H1 (cell line): Measurements from ENCODE around the gene DNAJC2. TPM values are rescaled to one million over a fixed set of nuclear protein-coding genes. Genes with fewer than 3 reads are reported as not detected.

Experiments
- CTBP2 ChIP-seq: IDR thresholded peaks from 2 replicates; pipeline ENCODE4 v1.7.0; 2011; ENCODE audit warnings: borderline replicate concordance, mild to moderate bottlenecking, moderate library complexity, mixed read lengths, low read length; ENCODE audit not compliant: insufficient read depth, insufficient read length
- KDM1A ChIP-seq: fragments of 200-600, 300-600 bp; sonication (generic); IDR thresholded peaks from 2 replicates; pipeline ENCODE4 v1.7.1; 2016; ENCODE audit warnings: mild to moderate bottlenecking, low read length, borderline replicate concordance
- polyA plus RNA-seq, 7 experiments: library from polyadenylated mRNA; depleted of rRNA in 3 of 7; stranded (reverse) in 5 of 7; unstranded in 2 of 7; fragments of >200 nt in 5 of 7; fragments of 200-250 nt in 2 of 7; gene quantifications; 1 replicate in 5 of 7; 2 replicates in 1 of 7; 4 replicates in 1 of 7; pipeline versions ENCODE4 v1.2.1 to v1.2.3, GENCODE V29; 2011 to 2013; ENCODE audit warnings: missing spikeins in 2 of 7, mixed read lengths in 2 of 7
- total RNA-seq: library from RNA; stranded (reverse); fragmentation: NEBNext Ultra II Directional; extraction: Animal tissue kit (Norgen Biotek cat#: 25700); gene quantifications from 2 replicates; pipeline ENCODE4 v1.2.1, GENCODE V29; 2021
- TF ChIP-seq, protein P1 (sequence below): fragments of 300-600 bp; sonication (generic); IDR thresholded peaks from 2 replicates; pipeline ENCODE4 v1.7.1; 2012; ENCODE audit warnings: low read length, moderate library complexity, mild to moderate bottlenecking, inconsistent platforms; ENCODE audit not compliant: insufficient replicate concordance

The DNAJC2 gene
- total and polyA plus RNA-seq, 2 of the 8 experiments (the other 6 are each of a cell fraction or from before 2014, with no cell fraction given), result 9.8 to 42.2 TPM

DNA sequence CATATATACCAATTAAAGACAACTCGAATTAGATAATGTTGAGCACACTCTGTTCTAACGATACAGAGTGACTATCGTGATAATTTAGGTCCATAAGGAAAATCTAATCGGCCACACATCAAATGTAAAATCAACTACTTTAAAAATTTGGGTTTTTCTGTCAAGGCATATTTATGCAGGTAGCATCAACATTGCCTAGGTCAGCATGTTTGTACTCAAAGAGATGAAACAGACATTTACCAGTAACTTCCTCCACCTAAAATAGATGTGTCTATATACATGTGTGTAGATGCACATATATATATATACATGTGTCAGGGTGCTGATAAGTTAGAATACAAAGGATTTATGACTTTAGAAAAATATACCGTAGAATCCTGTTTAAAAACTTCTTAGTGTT is 24.9 kb upstream of the DNAJC2 start (continued):
- TF ChIP-seq, protein P1, sequence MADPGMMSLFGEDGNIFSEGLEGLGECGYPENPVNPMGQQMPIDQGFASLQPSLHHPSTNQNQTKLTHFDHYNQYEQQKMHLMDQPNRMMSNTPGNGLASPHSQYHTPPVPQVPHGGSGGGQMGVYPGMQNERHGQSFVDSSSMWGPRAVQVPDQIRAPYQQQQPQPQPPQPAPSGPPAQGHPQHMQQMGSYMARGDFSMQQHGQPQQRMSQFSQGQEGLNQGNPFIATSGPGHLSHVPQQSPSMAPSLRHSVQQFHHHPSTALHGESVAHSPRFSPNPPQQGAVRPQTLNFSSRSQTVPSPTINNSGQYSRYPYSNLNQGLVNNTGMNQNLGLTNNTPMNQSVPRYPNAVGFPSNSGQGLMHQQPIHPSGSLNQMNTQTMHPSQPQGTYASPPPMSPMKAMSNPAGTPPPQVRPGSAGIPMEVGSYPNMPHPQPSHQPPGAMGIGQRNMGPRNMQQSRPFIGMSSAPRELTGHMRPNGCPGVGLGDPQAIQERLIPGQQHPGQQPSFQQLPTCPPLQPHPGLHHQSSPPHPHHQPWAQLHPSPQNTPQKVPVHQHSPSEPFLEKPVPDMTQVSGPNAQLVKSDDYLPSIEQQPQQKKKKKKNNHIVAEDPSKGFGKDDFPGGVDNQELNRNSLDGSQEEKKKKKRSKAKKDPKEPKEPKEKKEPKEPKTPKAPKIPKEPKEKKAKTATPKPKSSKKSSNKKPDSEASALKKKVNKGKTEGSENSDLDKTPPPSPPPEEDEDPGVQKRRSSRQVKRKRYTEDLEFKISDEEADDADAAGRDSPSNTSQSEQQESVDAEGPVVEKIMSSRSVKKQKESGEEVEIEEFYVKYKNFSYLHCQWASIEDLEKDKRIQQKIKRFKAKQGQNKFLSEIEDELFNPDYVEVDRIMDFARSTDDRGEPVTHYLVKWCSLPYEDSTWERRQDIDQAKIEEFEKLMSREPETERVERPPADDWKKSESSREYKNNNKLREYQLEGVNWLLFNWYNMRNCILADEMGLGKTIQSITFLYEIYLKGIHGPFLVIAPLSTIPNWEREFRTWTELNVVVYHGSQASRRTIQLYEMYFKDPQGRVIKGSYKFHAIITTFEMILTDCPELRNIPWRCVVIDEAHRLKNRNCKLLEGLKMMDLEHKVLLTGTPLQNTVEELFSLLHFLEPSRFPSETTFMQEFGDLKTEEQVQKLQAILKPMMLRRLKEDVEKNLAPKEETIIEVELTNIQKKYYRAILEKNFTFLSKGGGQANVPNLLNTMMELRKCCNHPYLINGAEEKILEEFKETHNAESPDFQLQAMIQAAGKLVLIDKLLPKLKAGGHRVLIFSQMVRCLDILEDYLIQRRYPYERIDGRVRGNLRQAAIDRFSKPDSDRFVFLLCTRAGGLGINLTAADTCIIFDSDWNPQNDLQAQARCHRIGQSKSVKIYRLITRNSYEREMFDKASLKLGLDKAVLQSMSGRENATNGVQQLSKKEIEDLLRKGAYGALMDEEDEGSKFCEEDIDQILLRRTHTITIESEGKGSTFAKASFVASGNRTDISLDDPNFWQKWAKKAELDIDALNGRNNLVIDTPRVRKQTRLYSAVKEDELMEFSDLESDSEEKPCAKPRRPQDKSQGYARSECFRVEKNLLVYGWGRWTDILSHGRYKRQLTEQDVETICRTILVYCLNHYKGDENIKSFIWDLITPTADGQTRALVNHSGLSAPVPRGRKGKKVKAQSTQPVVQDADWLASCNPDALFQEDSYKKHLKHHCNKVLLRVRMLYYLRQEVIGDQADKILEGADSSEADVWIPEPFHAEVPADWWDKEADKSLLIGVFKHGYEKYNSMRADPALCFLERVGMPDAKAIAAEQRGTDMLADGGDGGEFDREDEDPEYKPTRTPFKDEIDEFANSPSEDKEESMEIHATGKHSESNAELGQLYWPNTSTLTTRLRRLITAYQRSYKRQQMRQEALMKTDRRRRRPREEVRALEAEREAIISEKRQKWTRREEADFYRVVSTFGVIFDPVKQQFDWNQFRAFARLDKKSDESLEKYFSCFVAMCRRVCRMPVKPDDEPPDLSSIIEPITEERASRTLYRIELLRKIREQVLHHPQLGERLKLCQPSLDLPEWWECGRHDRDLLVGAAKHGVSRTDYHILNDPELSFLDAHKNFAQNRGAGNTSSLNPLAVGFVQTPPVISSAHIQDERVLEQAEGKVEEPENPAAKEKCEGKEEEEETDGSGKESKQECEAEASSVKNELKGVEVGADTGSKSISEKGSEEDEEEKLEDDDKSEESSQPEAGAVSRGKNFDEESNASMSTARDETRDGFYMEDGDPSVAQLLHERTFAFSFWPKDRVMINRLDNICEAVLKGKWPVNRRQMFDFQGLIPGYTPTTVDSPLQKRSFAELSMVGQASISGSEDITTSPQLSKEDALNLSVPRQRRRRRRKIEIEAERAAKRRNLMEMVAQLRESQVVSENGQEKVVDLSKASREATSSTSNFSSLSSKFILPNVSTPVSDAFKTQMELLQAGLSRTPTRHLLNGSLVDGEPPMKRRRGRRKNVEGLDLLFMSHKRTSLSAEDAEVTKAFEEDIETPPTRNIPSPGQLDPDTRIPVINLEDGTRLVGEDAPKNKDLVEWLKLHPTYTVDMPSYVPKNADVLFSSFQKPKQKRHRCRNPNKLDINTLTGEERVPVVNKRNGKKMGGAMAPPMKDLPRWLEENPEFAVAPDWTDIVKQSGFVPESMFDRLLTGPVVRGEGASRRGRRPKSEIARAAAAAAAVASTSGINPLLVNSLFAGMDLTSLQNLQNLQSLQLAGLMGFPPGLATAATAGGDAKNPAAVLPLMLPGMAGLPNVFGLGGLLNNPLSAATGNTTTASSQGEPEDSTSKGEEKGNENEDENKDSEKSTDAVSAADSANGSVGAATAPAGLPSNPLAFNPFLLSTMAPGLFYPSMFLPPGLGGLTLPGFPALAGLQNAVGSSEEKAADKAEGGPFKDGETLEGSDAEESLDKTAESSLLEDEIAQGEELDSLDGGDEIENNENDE, result no peak
- no peak for TF ChIP-seq KDM1A
- TF ChIP-seq CTBP2, result no peak
